ENCODE data around the gene ATOSB.
A peak's percentile ranks its signal among the peaks of the same experiment; 100 is the strongest.

ATOSB gene

GRCh38 chr9:35114113-35114839 is 1.4 kb downstream of the ATOSB start:
- peak; percentile 75 for DNase-seq

- DNase-seq: no peak
Measured at GRCh38 chr9:35112257-35113020, 3.2 kb downstream of the ATOSB start.

GRCh38 chr9:35111001-35111933 is 4.4 kb downstream of the ATOSB start:
- DNase-seq: peak; percentile 93

- no peak for DNase-seq
Measured at GRCh38 chr9:35110327-35110761, 5.3 kb downstream of the ATOSB start.

GRCh38 chr9:35108946-35109575 is 6.6 kb downstream of the ATOSB start:
- no peak for DNase-seq

- no peak for DNase-seq
Measured at GRCh38 chr9:35108461-35108860, 7.2 kb downstream of the ATOSB start.

GRCh38 chr9:35107297-35108290 is 8.1 kb downstream of the ATOSB start:
- DNase-seq: no peak

GRCh38 chr9:35106343-35106730 is 9.3 kb downstream of the ATOSB start:
- no peak for DNase-seq

- no peak for DNase-seq
Measured at GRCh38 chr9:35105571-35106342, 9.9 kb downstream of the ATOSB start.

GRCh38 chr9:35105126-35105525 is 10.5 kb downstream of the ATOSB start:
- no peak for DNase-seq

- DNase-seq: no peak
Measured at GRCh38 chr9:35104586-35104985, 11.1 kb downstream of the ATOSB start.

- DNase-seq: no peak
Measured at GRCh38 chr9:35103660-35104191, 11.9 kb downstream of the ATOSB start.

- peak; percentile 95 for DNase-seq
Measured at GRCh38 chr9:35102769-35103659, 12.6 kb downstream of the ATOSB start, which contains the start of gene STOML2. Gene STOML2, minus strand, starts transcription at chr9:35103131. Its CDS starts 37 bp downstream, at chr9:35103094.

GRCh38 chr9:35102465-35102768 is 13.2 kb downstream of the ATOSB start:
- DNase-seq: no peak

GRCh38 chr9:35097573-35097972 is 18.1 kb downstream of the ATOSB start:
- DNase-seq: no peak

GRCh38 chr9:35096035-35096849 is 19.4 kb downstream of the ATOSB start, which contains the start of gene PIGO:
Gene PIGO, minus strand, starts transcription at chr9:35096591. Its CDS starts 1,026 bp downstream, at chr9:35095565.
- peak; percentile 74 for DNase-seq

- DNase-seq: no peak
Measured at GRCh38 chr9:35091536-35091935, 24.1 kb downstream of the ATOSB start.

GRCh38 chr9:35089434-35089833 is 26.2 kb downstream of the ATOSB start:
- DNase-seq: no peak
